Activated T-cell treated with anti-CD3 and anti-CD28 coated beads for 4 hours (primary cell): ENCODE data around the gene SMCR8.
"Not testable (repeated sequence)": the region's sequence is repeated elsewhere in the genome, so short reads cannot be mapped to it uniquely, and the experiment has no call there.

Experiments used
- DNase-seq: peaks from one replicate; pipeline ENCODE4 v3.0.0-alpha.2; 2020

The SMCR8 gene

DNA sequence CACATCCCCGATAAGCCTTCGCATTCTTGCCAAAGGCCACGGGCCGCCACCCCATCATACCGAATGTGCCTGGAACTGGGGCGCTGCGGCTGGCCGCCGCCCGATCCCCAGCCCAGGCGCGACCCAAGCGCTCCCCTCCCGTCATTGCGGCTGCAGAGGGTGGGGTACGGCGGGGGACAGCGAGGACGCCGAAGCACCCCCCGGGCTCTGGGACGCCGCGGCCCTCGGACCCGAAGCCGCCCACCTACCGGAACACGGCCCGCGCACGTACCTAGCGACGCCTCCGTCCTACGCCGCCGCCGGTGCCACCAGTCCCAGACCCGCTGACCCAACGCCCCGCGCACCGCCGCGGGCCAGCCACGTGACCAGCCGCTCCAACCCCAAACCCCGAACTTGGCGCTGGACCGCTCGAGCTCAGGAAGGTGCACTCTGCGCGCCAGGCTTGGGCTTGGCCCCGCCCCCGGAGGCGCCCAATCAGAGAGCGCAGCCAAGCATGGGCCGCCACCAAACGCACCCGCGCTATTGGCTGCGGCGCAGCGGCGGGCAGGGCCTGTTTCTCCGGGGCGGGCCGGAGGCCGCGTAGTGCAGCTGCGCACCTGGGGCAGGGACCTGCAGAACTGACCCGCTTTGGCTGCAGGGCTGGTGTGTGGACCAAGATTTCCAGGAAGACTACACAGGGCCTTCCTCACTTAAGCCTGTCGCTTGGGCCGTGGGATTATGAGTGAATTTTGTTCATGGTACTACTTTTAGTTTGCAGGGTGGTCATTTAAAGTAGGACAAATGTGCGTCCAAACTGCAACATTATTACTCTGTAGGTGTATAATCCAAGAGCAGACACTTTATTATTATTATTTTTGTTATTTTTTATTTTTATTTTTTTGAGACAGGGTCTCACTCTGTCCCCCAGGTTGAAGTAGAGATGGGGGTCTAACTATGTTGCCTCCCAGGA, 48.3 kb downstream of the SMCR8 start, which contains the start of gene SHMT1:
Gene SHMT1, minus strand, starts transcription at position 450 of the 949 bp plus-strand sequence. CDS start 7,569 bp downstream, outside the sequence.
- DNase-seq = peak; percentile 82

DNA sequence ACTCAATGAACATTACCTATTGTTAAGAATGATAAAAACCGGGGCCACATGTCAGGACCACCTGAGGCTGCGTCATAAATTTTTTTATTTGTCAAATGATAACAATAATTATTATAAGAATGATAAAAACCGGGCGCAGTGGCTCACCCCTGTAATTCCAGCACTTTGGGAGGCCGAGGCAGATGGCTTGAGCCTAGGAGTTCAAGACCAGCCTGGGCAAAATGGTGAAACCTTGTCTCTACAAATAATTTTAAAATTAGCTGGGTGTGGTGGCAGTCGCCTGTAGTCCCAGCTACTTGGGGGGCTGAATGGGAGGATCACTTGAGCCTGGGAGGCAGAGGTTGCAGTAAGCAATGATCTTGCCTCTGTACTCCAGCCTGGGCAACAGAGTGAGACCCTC, 49.1 kb downstream of the SMCR8 start:
- no peak for DNase-seq

DNA sequence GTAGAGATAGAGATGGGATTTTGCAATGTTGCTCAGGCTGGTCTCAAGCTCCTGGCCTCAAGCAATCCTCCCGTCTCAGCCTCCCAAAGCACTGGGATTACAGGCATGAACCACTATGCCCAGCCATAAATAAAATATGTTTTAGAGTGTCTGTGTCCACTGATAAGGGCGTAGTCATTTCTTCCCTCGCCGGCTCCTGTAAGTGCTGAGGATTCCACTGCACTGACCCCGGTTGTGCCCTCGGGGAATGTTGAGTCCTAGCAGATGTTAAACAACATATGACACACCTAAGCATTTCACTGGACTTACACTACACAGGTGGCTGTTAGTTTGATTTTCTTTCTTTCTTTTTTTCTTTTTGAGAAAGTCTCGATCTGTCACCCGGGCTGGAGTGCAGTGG, 53.9 kb downstream of the SMCR8 start:
- no peak for DNase-seq

DNA sequence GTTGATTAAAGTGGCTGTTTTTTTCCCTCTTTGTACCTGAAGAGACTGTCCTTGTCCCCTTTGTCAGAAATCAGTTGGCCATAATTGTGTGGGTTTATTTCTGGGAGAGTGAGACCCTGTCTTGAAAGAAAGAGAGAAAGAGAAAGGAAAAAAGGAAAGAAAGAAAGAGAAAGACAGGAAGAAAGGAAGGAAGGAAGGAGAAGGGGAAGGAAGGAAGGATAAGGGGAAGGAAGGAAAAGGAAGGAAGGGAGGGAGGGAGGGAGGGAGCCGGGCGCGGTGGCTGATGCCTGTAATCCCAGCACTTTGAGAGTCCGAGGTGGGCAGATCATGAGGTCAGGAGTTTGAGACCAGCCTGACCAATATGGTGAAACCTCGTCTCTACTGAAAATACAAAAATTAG, 55.7 kb downstream of the SMCR8 start:
- no peak for DNase-seq

DNA sequence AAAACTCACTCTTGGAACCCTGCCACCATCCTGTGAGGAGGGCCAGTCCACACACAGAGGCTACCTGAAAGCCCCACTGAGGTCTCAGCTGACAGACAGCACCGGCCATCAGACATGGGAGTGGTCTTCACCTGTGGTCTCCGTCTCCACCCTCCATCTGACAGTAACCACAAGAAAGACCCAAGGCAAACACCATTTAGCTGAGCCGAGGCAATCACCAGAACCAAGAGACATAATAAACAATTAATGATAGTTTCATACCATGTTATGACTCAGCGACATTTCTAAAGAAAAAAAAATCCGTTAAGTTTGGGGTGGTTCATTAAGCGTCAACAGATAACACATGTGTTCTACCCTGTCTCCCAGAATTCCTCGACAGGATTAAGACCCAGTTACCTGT, 56.4 kb downstream of the SMCR8 start:
- no peak for DNase-seq

DNA sequence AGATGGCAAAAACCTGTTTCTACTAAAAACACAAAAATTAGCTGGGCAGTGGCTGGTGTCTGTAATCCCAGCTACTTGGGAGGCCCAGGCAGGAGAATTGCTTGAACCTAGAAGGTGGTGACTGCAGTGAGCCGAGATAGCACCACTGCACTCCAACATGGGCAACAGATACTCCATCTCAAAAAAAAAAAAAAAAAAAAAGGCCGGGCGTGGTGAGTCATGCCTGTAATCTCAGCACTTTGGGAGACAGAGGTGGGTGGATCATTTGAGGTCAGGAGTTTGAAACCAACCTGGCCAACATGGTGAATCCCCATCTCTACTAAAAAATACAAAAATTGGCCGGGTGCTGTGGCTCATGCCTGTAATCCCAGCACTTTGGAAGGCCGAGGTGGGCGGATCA, 58.1 kb downstream of the SMCR8 start:
- DNase-seq = not testable (repeated sequence)

DNA sequence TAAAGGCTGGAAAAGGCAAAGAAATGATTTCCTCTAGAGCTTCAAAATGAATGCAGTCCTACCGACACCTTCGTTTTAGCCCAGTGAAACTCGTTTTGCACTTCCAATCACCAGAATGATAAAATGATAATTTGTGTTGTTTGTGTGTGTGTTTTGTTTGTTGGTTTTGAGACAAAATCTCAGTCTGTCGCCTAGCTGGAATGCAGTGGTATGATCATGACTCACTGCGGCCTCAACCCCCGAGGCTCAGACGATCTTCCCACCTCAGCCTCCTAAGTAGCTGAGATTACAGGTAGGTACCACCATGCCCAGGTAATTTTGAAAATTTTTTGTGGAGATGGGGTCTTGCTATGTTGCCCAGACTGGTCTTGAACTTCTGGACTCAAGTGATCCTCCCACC, 59.1 kb downstream of the SMCR8 start:
- no peak for DNase-seq
